A549 (cell line): ENCODE measurements around the gene LAMC1. TPM values are rescaled to one million over a fixed set of nuclear protein-coding genes. Genes with fewer than 3 reads are reported as not detected.

Experiments
- ATAC-seq, 2 experiments: fragments of 200-7000 bp in 1 of 2; fragments of >200 bp in 1 of 2; cut with Nextera tagmentation in 1 of 2; cut with Tn5 transposase in 1 of 2; 3 replicates each; pipeline versions ENCODE4 v1.8.0 to v1.9.1; 2018 to 2020; ENCODE audit warnings: mild to moderate bottlenecking in 1 of 2, moderate library complexity in 1 of 2
- CTCF ChIA-PET: fragments of 300-600 bp; sonication (Branson Sonifier 250); formaldehyde crosslinking; extraction: SDS; loops from one replicate; lab custom pipeline; 2021; ENCODE audit warnings: antibody characterized with exemption, inconsistent platforms; lab: Yijun Ruan, JAX
- POLR2A ChIA-PET: fragments of 350-600 bp; formaldehyde crosslinking; extraction: SDS; loops from one replicate; lab custom pipeline; 2021; ENCODE audit warnings: antibody characterized with exemption, inconsistent platforms; lab: Yijun Ruan, JAX
- DNase-seq, 2 experiments: peaks; one replicate each; pipeline versions ENCODE4 v3.0.0 to v3.0.0-alpha.2; 2011 to 2016; ENCODE audit warnings: low read depth in 1 of 2, low spot score in 1 of 2
- FAIRE-seq: peaks from 2 replicates; lab custom pipeline; 2011; peaks lifted over from hg19 to GRCh38; lab: Jason Lieb, UNC
- H3K27ac ChIP-seq, 2 experiments: fragments of >200 bp; sonication (Bioruptor Twin); formaldehyde crosslinking; 3 replicates each; pipeline ENCODE4 v1.5.1; 2016 to 2017
- H3K4me1 ChIP-seq: fragments of >200 bp; sonication (Bioruptor Twin); formaldehyde crosslinking; 3 replicates; pipeline ENCODE4 v1.6.1; 2016
- H3K4me2 ChIP-seq: fragments of >200 bp; sonication (Bioruptor Twin); formaldehyde crosslinking; 3 replicates; pipeline ENCODE4 v1.6.1; 2016
- H3K4me3 ChIP-seq: fragments of >200 bp; sonication (Bioruptor Twin); formaldehyde crosslinking; 3 replicates; pipeline ENCODE4 v1.5.1; 2016
- H3K9me3 ChIP-seq: fragments of >200 bp; sonication (Bioruptor Twin); formaldehyde crosslinking; 3 replicates; pipeline ENCODE4 v1.6.1; 2016
- BHLHE40 ChIP-seq: IDR thresholded peaks from 2 replicates; pipeline ENCODE4 v1.6.1; 2012; ENCODE audit warnings: low read depth, low read length, inconsistent platforms
- CHD2 ChIP-seq: fragments of 150-350 bp; IDR thresholded peaks from 2 replicates; pipeline ENCODE4 v1.6.1; 2014; ENCODE audit warnings: low read length; ENCODE audit not compliant: partially characterized antibody
- CTCF ChIP-seq: fragments of >200 bp; sonication (Bioruptor Twin); formaldehyde crosslinking; IDR thresholded peaks from 3 replicates; pipeline ENCODE4 v1.5.1; 2016
- E2F6 ChIP-seq: IDR thresholded peaks from 2 replicates; pipeline ENCODE4 v1.6.1; 2012; ENCODE audit warnings: low read depth, borderline replicate concordance
- EHMT2 ChIP-seq: fragments of 200-600 bp; sonication (generic); IDR thresholded peaks from 2 replicates; pipeline ENCODE4 v1.6.1; 2016; ENCODE audit warnings: antibody characterized with exemption, low read depth, mild to moderate bottlenecking, moderate library complexity
- FOSL2 ChIP-seq, 2 experiments: fragments of 450-650 bp in 1 of 2; fragments of >200 bp in 1 of 2; sonication (Bioruptor Twin) in 1 of 2; formaldehyde crosslinking; IDR thresholded peaks; 2 replicates each; pipeline versions ENCODE4 v1.5.0 to v1.6.1; 2016 to 2020; ENCODE audit warnings: mild to moderate bottlenecking in 1 of 2, moderate library complexity in 1 of 2
- FOXS1 ChIP-seq: fragments of 250-450 bp; sonication (Bioruptor Pico); IDR thresholded peaks from 2 replicates; pipeline ENCODE4 v1.5.0; 2020; ENCODE audit warnings: mild to moderate bottlenecking, moderate library complexity
- GATA3 ChIP-seq: IDR thresholded peaks from 2 replicates; pipeline ENCODE4 v1.6.1; 2012; ENCODE audit warnings: borderline replicate concordance
- HES2 ChIP-seq: fragments of >200 bp; sonication (Bioruptor Twin); formaldehyde crosslinking; IDR thresholded peaks from 2 replicates; pipeline ENCODE4 v1.6.1; 2016
- HEYL ChIP-seq: fragments of 250-450 bp; sonication (Bioruptor Pico); IDR thresholded peaks from 2 replicates; pipeline ENCODE4 v1.8.0; 2021; ENCODE audit warnings: mild to moderate bottlenecking, moderate library complexity
- HMGXB4 ChIP-seq: fragments of 250-450 bp; sonication (Bioruptor Pico); IDR thresholded peaks from 2 replicates; pipeline ENCODE4 v1.5.0; 2021; ENCODE audit warnings: mild to moderate bottlenecking, moderate library complexity, borderline replicate concordance
- HOXA7 ChIP-seq: fragments of 250-450 bp; sonication (Bioruptor Pico); IDR thresholded peaks from 2 replicates; pipeline ENCODE4 v1.5.0; 2020; ENCODE audit warnings: mild to moderate bottlenecking, moderate library complexity
- HOXB5 ChIP-seq: fragments of 250-450 bp; sonication (Bioruptor Pico); IDR thresholded peaks from 2 replicates; pipeline ENCODE4 v1.5.0; 2020; ENCODE audit warnings: mild to moderate bottlenecking, moderate library complexity
- JUNB ChIP-seq: fragments of >200 bp; sonication (Bioruptor Twin); formaldehyde crosslinking; IDR thresholded peaks from 2 replicates; pipeline ENCODE4 v1.6.1; 2016
- KDM1A ChIP-seq: fragments of 200-600 bp; sonication (generic); IDR thresholded peaks from 2 replicates; pipeline ENCODE4 v1.6.1; 2016; ENCODE audit warnings: low read depth, mild to moderate bottlenecking
- MAFK ChIP-seq: fragments of 450-650 bp; IDR thresholded peaks from 2 replicates; pipeline ENCODE4 v1.6.1; 2014; ENCODE audit not compliant: partially characterized antibody
- MAX ChIP-seq: IDR thresholded peaks from 2 replicates; pipeline ENCODE4 v1.6.1; 2012
- PHF8 ChIP-seq: fragments of 200-600 bp; sonication (generic); IDR thresholded peaks from 2 replicates; pipeline ENCODE4 v1.6.1; 2016; ENCODE audit warnings: low read depth, mild to moderate bottlenecking, antibody characterized with exemption, moderate library complexity, borderline replicate concordance
- POLR2AphosphoS2 ChIP-seq: conservative IDR thresholded peaks from 2 replicates; pipeline ENCODE4 v1.6.1; 2012; ENCODE audit warnings: low read length, improper control_type of control experiment, inconsistent platforms
- RAD21 ChIP-seq, 2 experiments: fragments of >200 bp in 1 of 2; sonication (Bioruptor Twin) in 1 of 2; formaldehyde crosslinking in 1 of 2; IDR thresholded peaks in 1 of 2; conservative IDR thresholded peaks in 1 of 2; 2 replicates in 1 of 2; 3 replicates in 1 of 2; pipeline ENCODE4 v1.6.1; 2012 to 2018; ENCODE audit warnings: inconsistent platforms in 1 of 2
- RARB ChIP-seq: fragments of 250-450 bp; sonication (Bioruptor Pico); IDR thresholded peaks from 2 replicates; pipeline ENCODE4 v1.8.0; 2021; ENCODE audit warnings: mild to moderate bottlenecking, moderate library complexity
- RCOR1 ChIP-seq: fragments of 150-350 bp; IDR thresholded peaks from 2 replicates; pipeline ENCODE4 v1.6.1; 2014; ENCODE audit warnings: antibody characterized with exemption, low read length, low read depth
- SREBF2 ChIP-seq: fragments of 450-650 bp; IDR thresholded peaks from 2 replicates; pipeline ENCODE4 v1.6.1; 2014; ENCODE audit warnings: mild to moderate bottlenecking, moderate library complexity
- ZC3H11A ChIP-seq: fragments of 450-650 bp; IDR thresholded peaks from 2 replicates; pipeline ENCODE4 v1.6.1; 2014; ENCODE audit warnings: antibody characterized with exemption, mild to moderate bottlenecking
- ZNF302 ChIP-seq: fragments of 250-450 bp; sonication (Bioruptor Pico); IDR thresholded peaks from 2 replicates; pipeline ENCODE4 v1.9.0; 2021; ENCODE audit warnings: inconsistent platforms, mild to moderate bottlenecking, moderate library complexity
- ZSCAN20 ChIP-seq: fragments of 250-450 bp; sonication (Bioruptor Pico); IDR thresholded peaks from 2 replicates; pipeline ENCODE4 v1.8.0; 2022; ENCODE audit warnings: mild to moderate bottlenecking, moderate library complexity
- WGBS: methylation state at CpG from one replicate; pipeline ENCODE4 v1.1.6; 2017; ENCODE audit errors: missing lambda C conversion rate; 5-methylcytosine and 5-hydroxymethylcytosine counted together
- polyA plus RNA-seq, 4 experiments: library from polyadenylated mRNA; depleted of rRNA in 3 of 4; stranded (reverse); fragments of >200 nt; fragmentation: RNase III in 1 of 4; extraction: RNeasy Plus Mini Kit Qiagen cat#74134 plus additional on column Dnase treatment in 1 of 4; gene quantifications; 2 replicates in 3 of 4; 3 replicates in 1 of 4; pipeline ENCODE4 v1.2.3, GENCODE V29; 2011 to 2017

LAMC1 gene
- polyA plus RNA-seq, 2 of the 4 experiments (the other 2 are of a cell fraction) = 93.7 to 152 TPM

- no peaks in the 10 kb centered on the region for H3K9me3 ChIP-seq
- no peak for FAIRE-seq
- no peak overlapping the region for H3K4me3 ChIP-seq
- H3K4me1 ChIP-seq = peaks cover 28% of the 10 kb centered on the region
- CTCF ChIA-PET = no interaction called here
- no peak for DNase-seq
- no peak overlapping the region for H3K4me2 ChIP-seq
- no peak for TF ChIP-seq KDM1A
- TF ChIP-seq HOXA7 = no peak
- TF ChIP-seq CTCF = no peak
- no peak for TF ChIP-seq FOSL2 (IDR thresholded peaks at IDR 0.05)
- TF ChIP-seq FOSL2 (CRISPR knock-in tag; IDR thresholded peaks at IDR 0.05) = no peak
- no peak for TF ChIP-seq FOXS1 (CRISPR knock-in tag)
- TF ChIP-seq, all 56 proteins: peak for 0
- 71% methylated on average over 4 of the region's 4 CpGs for WGBS
- POLR2A ChIA-PET = no interaction called here
- H3K27ac ChIP-seq = no peak overlapping the region
- ATAC-seq = peak in 1 of 2 experiments; percentile 32; a peak in 1 of 6 replicates
Observed at GRCh38 chr1:183101081-183101480, 77.9 kb downstream of the LAMC1 start.

- no peak overlapping the region for H3K4me3 ChIP-seq
- no peak for TF ChIP-seq ZNF302 (CRISPR knock-in tag)
- TF ChIP-seq HES2 = no peak
- TF ChIP-seq GATA3 = no peak
- TF ChIP-seq MAX = no peak
- TF ChIP-seq HOXA7 = no peak
- TF ChIP-seq JUNB = no peak
- TF ChIP-seq EHMT2 = no peak
- H3K4me2 ChIP-seq = no peak overlapping the region
- no peak for FAIRE-seq
- H3K27ac ChIP-seq = no peak overlapping the region
- 83% methylated on average over 8 of the region's 8 CpGs for WGBS
- ChIA-PET POLR2A (no interaction called here), CTCF (interaction anchor here (0.6 to 1.2 kb wide), 4 partner anchors 9 to 136 kb away, joined by 3 to 5 read pairs (median 4); no protein-coding TSS in a partner anchor)
- DNase-seq = no peak
- peaks cover 25% of the 10 kb centered on the region for H3K4me1 ChIP-seq
- peak in 1 of 2 experiments; percentile 14; a peak in 1 of 6 replicates for ATAC-seq
- no peaks in the 10 kb centered on the region for H3K9me3 ChIP-seq
Observed at GRCh38 chr1:183101841-183102276, 78.6 kb downstream of the LAMC1 start.

- no peak overlapping the region for H3K27ac ChIP-seq
- H3K4me1 ChIP-seq = peaks cover 12% of the 10 kb centered on the region; the same call in 2 of the 3 replicates
- POLR2A ChIA-PET = no interaction called here
- CTCF ChIA-PET = interaction anchor here (0.6 to 1.3 kb wide), 3 partner anchors 10 to 137 kb away, joined by 3 read pairs; no protein-coding TSS in a partner anchor
- DNase-seq (no peak), FAIRE-seq (no peak), ATAC-seq (no peak)
- H3K4me2 ChIP-seq = no peak overlapping the region
- H3K9me3 ChIP-seq = no peaks in the 10 kb centered on the region
- no peak overlapping the region for H3K4me3 ChIP-seq
- WGBS = 95% methylated on average over 11 of the region's 11 CpGs
- TF ChIP-seq MAFK (no peak), RARB (no peak), EHMT2 (no peak), ZSCAN20 (CRISPR knock-in tag) (no peak), HEYL (CRISPR knock-in tag) (no peak), CHD2 (no peak), KDM1A (no peak), HOXB5 (CRISPR knock-in tag) (no peak), PHF8 (no peak), FOSL2 (IDR thresholded peaks at IDR 0.05) (no peak), FOSL2 (CRISPR knock-in tag; IDR thresholded peaks at IDR 0.05) (no peak), E2F6 (no peak), RAD21 (conservative IDR thresholded peaks at IDR 0.05 in 1 of 2, IDR thresholded peaks at IDR 0.05 in 1 of 2) (no peak), HMGXB4 (no peak), HES2 (no peak), BHLHE40 (no peak), ZC3H11A (no peak), POLR2AphosphoS2 (no peak), SREBF2 (no peak), RCOR1 (no peak)
Observed at GRCh38 chr1:183103147-183103546, 79.9 kb downstream of the LAMC1 start.
